Measurements from ENCODE around the gene CMPK2. TPM values are rescaled to one million over a fixed set of nuclear protein-coding genes. Genes with fewer than 3 reads are reported as not detected.
A peak's percentile ranks its signal among the peaks of the same experiment; 100 is the strongest.

CMPK2 gene
- total RNA-seq, 1 experiment from 2014 or later: 5.0 TPM

DNA sequence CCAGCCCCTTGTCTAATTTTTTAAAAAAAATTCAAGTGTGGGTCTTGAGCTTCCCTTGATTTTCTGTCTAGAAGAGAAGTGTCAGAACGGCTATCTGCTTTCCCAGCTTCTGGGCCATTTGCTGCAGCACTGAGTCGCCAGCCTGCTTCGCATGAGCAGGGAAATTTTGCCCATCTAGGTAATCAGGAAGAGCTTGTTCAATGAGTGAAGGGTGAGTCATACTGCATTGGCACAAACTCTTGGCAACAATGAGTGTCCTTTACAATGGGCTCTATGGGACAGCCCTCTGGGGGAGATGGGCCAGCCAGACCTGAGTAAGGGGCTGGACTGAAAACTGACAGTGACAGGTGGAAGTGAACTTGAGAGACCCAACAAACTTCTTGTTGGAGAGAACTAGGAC lies 49.1 kb upstream of the CMPK2 start:
- H3K9me3 ChIP-seq (ENCODE audit: low read length): no peaks in the 10 kb centered on the region
- no peaks in the 10 kb centered on the region for H3F3A ChIP-seq (ENCODE audit: low read length, unreplicated experiment)
- H3K4me2 ChIP-seq (ENCODE audit: low read length): peak overlapping the region; percentile 68; the same call in 1 of the 2 replicates
- no peak overlapping the region for H2AFZ ChIP-seq (ENCODE audit: low read length)
- BruUV-seq (replicated peaks): no TSS peak
- intact Hi-C loops (cut with micrococcal nuclease): loop anchor here (1.0 to 5.0 kb wide), 5 partner anchors 62 to 167 kb away; no protein-coding TSS in a partner anchor
- peaks cover 5% of the 10 kb centered on the region; the same call in 1 of the 2 replicates for H4K20me1 ChIP-seq (ENCODE audit: low read length)
- peaks cover 12% of the 10 kb centered on the region; the same call in 1 of the 2 replicates for H3K79me2 ChIP-seq (ENCODE audit: low read length)
- H3K27ac ChIP-seq (ENCODE audit: low read length): peak overlapping the region; percentile 93
- ChIA-PET POLR2A (ENCODE audit: unreplicated experiment) (interaction anchor here (0.6 to 0.7 kb wide), 3 partner anchors 10 to 125 kb away, joined by 3 to 4 read pairs (median 3); no protein-coding TSS in a partner anchor), CTCF (interaction anchor here (1.0 to 1.1 kb wide), 2 partner anchors 96 to 119 kb away, joined by 3 read pairs; no protein-coding TSS in a partner anchor)
- no peaks in the 10 kb centered on the region for H3K9me2 ChIP-seq (replicated peaks; ENCODE audit: low read length)
- H3K9ac ChIP-seq (ENCODE audit: low read length): peak overlapping the region; percentile 78
- no peaks in the 10 kb centered on the region for H3K36me3 ChIP-seq (ENCODE audit: low read depth, low read length)
- DNase-seq (peak; percentile 97), ATAC-seq (peak; percentile 44)
- no peaks in the 10 kb centered on the region for H3K27me3 ChIP-seq (ENCODE audit: low read length)
- no peak overlapping the region for H3K4me3 ChIP-seq (ENCODE audit: low read length)
- TF ChIP-seq, protein P1, sequence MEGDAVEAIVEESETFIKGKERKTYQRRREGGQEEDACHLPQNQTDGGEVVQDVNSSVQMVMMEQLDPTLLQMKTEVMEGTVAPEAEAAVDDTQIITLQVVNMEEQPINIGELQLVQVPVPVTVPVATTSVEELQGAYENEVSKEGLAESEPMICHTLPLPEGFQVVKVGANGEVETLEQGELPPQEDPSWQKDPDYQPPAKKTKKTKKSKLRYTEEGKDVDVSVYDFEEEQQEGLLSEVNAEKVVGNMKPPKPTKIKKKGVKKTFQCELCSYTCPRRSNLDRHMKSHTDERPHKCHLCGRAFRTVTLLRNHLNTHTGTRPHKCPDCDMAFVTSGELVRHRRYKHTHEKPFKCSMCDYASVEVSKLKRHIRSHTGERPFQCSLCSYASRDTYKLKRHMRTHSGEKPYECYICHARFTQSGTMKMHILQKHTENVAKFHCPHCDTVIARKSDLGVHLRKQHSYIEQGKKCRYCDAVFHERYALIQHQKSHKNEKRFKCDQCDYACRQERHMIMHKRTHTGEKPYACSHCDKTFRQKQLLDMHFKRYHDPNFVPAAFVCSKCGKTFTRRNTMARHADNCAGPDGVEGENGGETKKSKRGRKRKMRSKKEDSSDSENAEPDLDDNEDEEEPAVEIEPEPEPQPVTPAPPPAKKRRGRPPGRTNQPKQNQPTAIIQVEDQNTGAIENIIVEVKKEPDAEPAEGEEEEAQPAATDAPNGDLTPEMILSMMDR (conservative IDR thresholded peaks at IDR 0.05; ENCODE audit: low read depth, low read length): no peak
- TF ChIP-seq EZH2phosphoT487 (IDR thresholded peaks at IDR 0.05; ENCODE audit: borderline replicate concordance, low read length): no peak
- no peak for TF ChIP-seq EZH2 (IDR thresholded peaks at IDR 0.05; ENCODE audit: low read length, unreplicated experiment)
- H3K4me1 ChIP-seq (ENCODE audit: insufficient read depth, low read length): peaks cover 37% of the 10 kb centered on the region

- H3K4me1 ChIP-seq (ENCODE audit: insufficient read depth, low read length): peaks cover 29% of the 10 kb centered on the region
- H3K36me3 ChIP-seq (ENCODE audit: low read depth, low read length): no peaks in the 10 kb centered on the region
- no peak for TF ChIP-seq EZH2 (IDR thresholded peaks at IDR 0.05; ENCODE audit: low read length, unreplicated experiment)
- TF ChIP-seq EZH2phosphoT487 (IDR thresholded peaks at IDR 0.05; ENCODE audit: borderline replicate concordance, low read length): no peak
- TF ChIP-seq, protein P1 (conservative IDR thresholded peaks at IDR 0.05; ENCODE audit: low read depth, low read length): no peak
- H4K20me1 ChIP-seq (ENCODE audit: low read length): no peaks in the 10 kb centered on the region
- no peaks in the 10 kb centered on the region for H3K9me3 ChIP-seq (ENCODE audit: low read length)
- peak overlapping the region; percentile 93 for H3K27ac ChIP-seq (ENCODE audit: low read length)
- intact Hi-C loops (cut with micrococcal nuclease): loop anchor here (1.0 to 2.0 kb wide), 4 partner anchors 16 to 99 kb away; no protein-coding TSS in a partner anchor
- no peaks in the 10 kb centered on the region for H3F3A ChIP-seq (ENCODE audit: low read length, unreplicated experiment)
- no peaks in the 10 kb centered on the region for H3K27me3 ChIP-seq (ENCODE audit: low read length)
- CTCF ChIA-PET: interaction anchor here (1.0 to 1.1 kb wide), 2 partner anchors 26 to 98 kb away, joined by 3 read pairs; no protein-coding TSS in a partner anchor
- peak overlapping the region; percentile 68 for H3K4me2 ChIP-seq (ENCODE audit: low read length)
- peak overlapping the region; percentile 78 for H3K9ac ChIP-seq (ENCODE audit: low read length)
- no peak overlapping the region for H3K4me3 ChIP-seq (ENCODE audit: low read length)
- peak; percentile 69 for DNase-seq
- POLR2A ChIA-PET (ENCODE audit: unreplicated experiment): no interaction called here
- TSS peak; percentile 81 for BruUV-seq (replicated peaks)
- no peaks in the 10 kb centered on the region for H3K9me2 ChIP-seq (replicated peaks; ENCODE audit: low read length)
- no peaks in the 10 kb centered on the region; the same call in 1 of the 2 replicates for H3K79me2 ChIP-seq (ENCODE audit: low read length)
- ATAC-seq: peak; percentile 18
- 0 out of 2 replicates have a peak overlapping the region, but pooled peaks have one; percentile 7 for H2AFZ ChIP-seq (ENCODE audit: low read length)
Measured at GRCh38 chr2:6913415-6914157, 47.9 kb upstream of the CMPK2 start.
